Uterus (tissue), 2 donors: Measurements from ENCODE around the gene SMYD4.

Experiments
- CTCF ChIP-seq, 4 experiments: fragments of 200-600 bp in 2 of 4; fragments of 450-650 bp in 2 of 4; sonication (generic) in 2 of 4; IDR thresholded peaks; one replicate each; pipeline ENCODE4 v1.5.1; 2016 to 2019; ENCODE audit warnings: antibody characterized with exemption in 4 of 4, mild to moderate bottlenecking in 2 of 4, moderate library complexity in 1 of 4
- POLR2A ChIP-seq, 2 donors: fragments of 450-650 bp; IDR thresholded peaks; one replicate each; pipeline ENCODE4 v1.6.1; 2016; ENCODE audit warnings: antibody characterized with exemption in 2 of 2, mild to moderate bottlenecking in 1 of 2, moderate library complexity in 1 of 2

GRCh38 chr17:1867307-1867706 is 37.6 kb upstream of the SMYD4 start:
- TF ChIP-seq CTCF (IDR thresholded peaks at IDR 0.05) (no peak), POLR2A (IDR thresholded peaks at IDR 0.05) (no peak)
